K562 (cell line): ENCODE measurements around the gene MCEE. TPM values are rescaled to one million over a fixed set of nuclear protein-coding genes. Genes with fewer than 3 reads are reported as not detected.

Experiments
- ARID4B ChIP-seq: sonication (generic); formaldehyde crosslinking; IDR thresholded peaks from 2 replicates; pipeline ENCODE4 v1.8.0; 2022; ENCODE audit warnings: mild to moderate bottlenecking, missing genetic modification reagents
- BCOR ChIP-seq: fragments of 450-650 bp; IDR thresholded peaks from 2 replicates; pipeline ENCODE4 v1.6.1; 2016
- C11orf30 ChIP-seq: fragments of 450-650 bp; IDR thresholded peaks from 2 replicates; pipeline ENCODE4 v1.6.1; 2016; ENCODE audit warnings: low read depth, mild to moderate bottlenecking
- CHD7 ChIP-seq: fragments of 200-600 bp; sonication (generic); IDR thresholded peaks from one replicate; pipeline ENCODE4 v1.6.1; 2012; ENCODE audit warnings: mild to moderate bottlenecking, low read depth, low read length, inconsistent platforms
- ESRRB ChIP-seq: fragments of 250-450 bp; sonication (Bioruptor Pico); IDR thresholded peaks from 2 replicates; pipeline ENCODE4 v1.5.0; 2020; ENCODE audit warnings: mild to moderate bottlenecking, moderate library complexity, borderline replicate concordance
- RCOR1 ChIP-seq, 2 experiments: IDR thresholded peaks; 2 replicates each; pipeline ENCODE4 v1.6.1; 2012; ENCODE audit warnings: low read depth in 2 of 2, low read length in 2 of 2, borderline replicate concordance in 1 of 2, improper control_type of control experiment in 1 of 2
- RFX7 ChIP-seq: fragments of 250-450 bp; sonication (Bioruptor Pico); IDR thresholded peaks from 2 replicates; pipeline ENCODE4 v1.5.1; 2021; ENCODE audit warnings: mild to moderate bottlenecking
- TBP ChIP-seq: optimal IDR thresholded peaks from 2 replicates; pipeline ENCODE3; 2011; ENCODE audit warnings: low read depth, low read length, improper control_type of control experiment
- TSC22D4 ChIP-seq: fragments of 450-650 bp; IDR thresholded peaks from 2 replicates; pipeline ENCODE4 v1.6.1; 2016; ENCODE audit warnings: missing genetic modification characterization, missing biosample characterization, control low read depth
- ZBTB2 ChIP-seq: fragments of 450-650 bp; IDR thresholded peaks from 2 replicates; pipeline ENCODE4 v1.6.1; 2016; ENCODE audit warnings: antibody characterized with exemption
- polyA plus RNA-seq, 8 experiments: library from polyadenylated mRNA; depleted of rRNA in 4 of 8; stranded (reverse) in 5 of 8; unstranded in 3 of 8; fragments of >200 nt; fragmentation: Nextera tagmentation in 2 of 8; fragmentation: Illumina TruSeq in 1 of 8; extraction: Ambion mirVana in 2 of 8; extraction: Trizol in 1 of 8; gene quantifications; 2 replicates each; pipeline versions ENCODE4 v1.2.1 to v1.2.3, GENCODE V29; 2011 to 2014; ENCODE audit warnings: inconsistent platforms in 1 of 8, missing spikeins in 1 of 8
- total RNA-seq, 7 experiments: library from RNA; depleted of rRNA in 6 of 7; stranded (reverse); fragments of >200 nt in 6 of 7; fragmentation: Illumina TruSeq in 2 of 7; extraction: Trizol in 2 of 7; gene quantifications; 2 replicates each; pipeline versions ENCODE4 v1.2.1 to v1.2.3, GENCODE V29; 2011 to 2021; ENCODE audit warnings: low replicate concordance in 1 of 7

The MCEE gene
- total and polyA plus RNA-seq, 9 of the 15 experiments (the other 6 are each of a cell fraction or from before 2014, with no cell fraction given): 15.6 to 49.1 (median 24.5) TPM

GRCh38 chr2:71068218-71069035, 61.6 kb downstream of the MCEE start, which contains the start of gene NAGK (continued):
- TF ChIP-seq ESRRB (no peak), C11orf30 (peak; percentile 71), RFX7 (CRISPR knock-in tag) (no peak), TBP (peak; percentile 61), ARID4B (CRISPR knock-in tag) (peak; percentile 98), CHD7 (no peak), TSC22D4 (tag) (no peak), BCOR (0 out of 2 replicates have a peak, but pooled peaks have one; percentile 66), RCOR1 (IDR thresholded peaks at IDR 0.05; ENCODE audit: borderline replicate concordance in 1 of 2, low read depth in 2 of 2, low read length in 2 of 2) (no peak), ZBTB2 (peak; percentile 99)
